HCT116 (cell line): Measurements from ENCODE around the gene GRIK4. TPM values are rescaled to one million over a fixed set of nuclear protein-coding genes. Genes with fewer than 3 reads are reported as not detected.

Experiments
- ATAC-seq: fragments of 200-7000 bp; cut with Tn5 transposase; 2 replicates; pipeline ENCODE4 v1.9.1; 2020; ENCODE audit warnings: mild to moderate bottlenecking, moderate library complexity
- BruUV-seq: library from RNA; stranded (reverse); fragments of 400-500 nt; replicated peaks from 2 replicates; lab custom pipeline; 2021; lab: Mats Ljungman, UMichigan
- CTCF ChIA-PET: fragments of 300-600 bp; sonication (Branson Sonifier 250); formaldehyde crosslinking; loops from one replicate; lab custom pipeline; 2021; ENCODE audit warnings: antibody characterized with exemption; lab: Charles Lee
- POLR2A ChIA-PET: fragments of 300-600, 350-600 bp; sonication (Branson Sonifier 250); formaldehyde crosslinking; loops from one replicate; lab custom pipeline; 2021; ENCODE audit warnings: antibody characterized with exemption; lab: Charles Lee
- RAD21 ChIA-PET, 2 experiments: fragments of 300-600 bp; sonication (Branson Sonifier 250); formaldehyde crosslinking; loops; one replicate each; lab custom pipeline; 2023; ENCODE audit warnings: low total read pairs in 2 of 2; ENCODE audit not compliant: uncharacterized antibody in 2 of 2, unreplicated experiment in 2 of 2, low non-redundant PET in 1 of 2; lab: Charles Lee
- DNase-seq: peaks from one replicate; pipeline ENCODE4 v3.0.0-alpha.2; 2010; ENCODE audit warnings: low read depth, low spot score
- H2AFZ ChIP-seq: fragments of 200-600 bp; shearing (Covaris generic), sonication (generic); 2 replicates; pipeline ENCODE4 v1.6.1; 2017; ENCODE audit warnings: low read depth, mixed run types, mixed read lengths, antibody characterized with exemption, low read length; ENCODE audit not compliant: poor library complexity, severe bottlenecking
- H3K27ac ChIP-seq: 2 replicates; pipeline ENCODE4 v1.5.1; 2012; ENCODE audit warnings: low read depth, low read length
- H3K27me3 ChIP-seq: fragments of 200-600 bp; sonication (generic); 2 replicates; pipeline ENCODE4 v1.6.1; 2016; ENCODE audit warnings: mixed run types, low read length, mixed read lengths; ENCODE audit not compliant: insufficient read depth
- H3K36me3 ChIP-seq, 2 experiments: fragments of 200-500 bp in 1 of 2; fragments of 200-600 bp in 1 of 2; sonication (Bioruptor generic) in 1 of 2; sonication (generic) in 1 of 2; 2 replicates each; pipeline versions ENCODE4 v1.5.1 to v1.6.1; 2014 to 2016; ENCODE audit warnings: low read length in 2 of 2, inconsistent platforms in 1 of 2, mixed read lengths in 1 of 2, mixed run types in 1 of 2; ENCODE audit not compliant: insufficient read depth in 2 of 2, control insufficient read depth in 1 of 2
- H3K4me1 ChIP-seq, 2 experiments: fragments of 200-600 bp in 1 of 2; sonication (generic) in 1 of 2; 2 replicates each; pipeline versions ENCODE4 v1.5.1 to v1.6.1; 2012 to 2017; ENCODE audit warnings: low read length in 2 of 2, inconsistent platforms in 1 of 2, mild to moderate bottlenecking in 1 of 2, mixed read lengths in 1 of 2, mixed run types in 1 of 2, moderate library complexity in 1 of 2; ENCODE audit not compliant: insufficient read depth in 2 of 2, control insufficient read depth in 1 of 2
- H3K4me2 ChIP-seq: fragments of 200-600 bp; sonication (generic); 2 replicates; pipeline ENCODE4 v1.6.1; 2017; ENCODE audit warnings: mixed run types, low read length, mixed read lengths
- H3K4me3 ChIP-seq, 2 experiments: fragments of 200-600 bp in 1 of 2; sonication (generic) in 1 of 2; replicated peaks in 1 of 2; 2 replicates each; pipeline ENCODE4 v1.5.1; 2011 to 2016; ENCODE audit warnings: low read length in 2 of 2, control low read depth in 1 of 2, low read depth in 1 of 2, mild to moderate bottlenecking in 1 of 2, mixed read lengths in 1 of 2, mixed run types in 1 of 2
- H3K79me2 ChIP-seq: fragments of 200-600 bp; sonication (generic); 2 replicates; pipeline ENCODE4 v1.6.1; 2017; ENCODE audit warnings: mild to moderate bottlenecking, mixed run types, low read length, moderate library complexity, mixed read lengths; ENCODE audit not compliant: insufficient read depth
- H3K9ac ChIP-seq: fragments of 200-600 bp; sonication (generic); 2 replicates; pipeline ENCODE4 v1.6.1; 2016; ENCODE audit warnings: low read length, mixed read lengths
- H3K9me2 ChIP-seq: fragments of 200-600 bp; sonication (generic), shearing (Covaris generic); 2 replicates; pipeline ENCODE4 v1.6.1; 2017; ENCODE audit warnings: mixed run types, mild to moderate bottlenecking, moderate library complexity; ENCODE audit not compliant: insufficient read depth
- H3K9me3 ChIP-seq, 2 experiments: fragments of 200-500 bp in 1 of 2; fragments of 200-600 bp in 1 of 2; sonication (Bioruptor generic) in 1 of 2; sonication (generic) in 1 of 2; 2 replicates each; pipeline ENCODE4 v1.6.1; 2014 to 2017; ENCODE audit warnings: low read length in 2 of 2, mixed read lengths in 2 of 2, inconsistent platforms in 1 of 2, low read depth in 1 of 2, mild to moderate bottlenecking in 1 of 2, mixed run types in 1 of 2, moderate library complexity in 1 of 2; ENCODE audit not compliant: control insufficient read depth in 1 of 2, insufficient read depth in 1 of 2
- H4K20me1 ChIP-seq: fragments of 200-600 bp; sonication (generic), shearing (Covaris generic); 2 replicates; pipeline ENCODE4 v1.6.1; 2017; ENCODE audit warnings: mixed run types, mild to moderate bottlenecking, moderate library complexity; ENCODE audit not compliant: insufficient read depth
- CBX3 ChIP-seq: IDR thresholded peaks from 2 replicates; pipeline ENCODE4 v1.6.1; 2012; ENCODE audit warnings: low read depth
- ELF1 ChIP-seq: IDR thresholded peaks from 2 replicates; pipeline ENCODE4 v1.6.1; 2012; ENCODE audit warnings: low read depth, borderline replicate concordance
- EZH2 ChIP-seq: fragments of 200-600 bp; sonication (generic); IDR thresholded peaks from 2 replicates; pipeline ENCODE4 v1.6.1; 2017; ENCODE audit warnings: antibody characterized with exemption, mixed run types
- EZH2phosphoT487 ChIP-seq: fragments of 200-600 bp; IDR thresholded peaks from 2 replicates; pipeline ENCODE4 v1.6.1; 2018; ENCODE audit warnings: antibody characterized with exemption, borderline replicate concordance
- FOSL1 ChIP-seq: IDR thresholded peaks from 2 replicates; pipeline ENCODE4 v1.6.1; 2012; ENCODE audit warnings: low read depth
- JUND ChIP-seq: IDR thresholded peaks from 2 replicates; pipeline ENCODE4 v1.6.1; 2012
- MAX ChIP-seq: IDR thresholded peaks from 2 replicates; pipeline ENCODE4 v1.6.1; 2012
- POLR2A ChIP-seq: IDR thresholded peaks from 2 replicates; pipeline ENCODE4 v1.7.0; 2011; ENCODE audit warnings: borderline replicate concordance; ENCODE audit not compliant: insufficient read depth, insufficient read length; ENCODE audit errors: extremely low read depth
- RAD21 ChIP-seq: IDR thresholded peaks from 2 replicates; pipeline ENCODE4 v1.6.1; 2012; ENCODE audit warnings: low read depth, mild to moderate bottlenecking
- REST ChIP-seq: IDR thresholded peaks from 2 replicates; pipeline ENCODE4 v1.6.1; 2012; ENCODE audit warnings: low read depth
- SIN3A ChIP-seq: IDR thresholded peaks from 2 replicates; pipeline ENCODE4 v1.6.1; 2012; ENCODE audit warnings: low read depth
- TCF7L2 ChIP-seq: IDR thresholded peaks from 2 replicates; pipeline ENCODE4 v1.7.0; 2011; ENCODE audit warnings: borderline replicate concordance, inconsistent platforms; ENCODE audit not compliant: insufficient read depth, insufficient read length; ENCODE audit errors: extremely low read depth
- YY1 ChIP-seq: IDR thresholded peaks from 2 replicates; pipeline ENCODE4 v1.6.1; 2011; ENCODE audit warnings: low read length, low read depth, moderate library complexity, mild to moderate bottlenecking; ENCODE audit not compliant: insufficient replicate concordance; ENCODE audit errors: extremely low read depth
- ZFX ChIP-seq: fragments of 450-650 bp; IDR thresholded peaks from 2 replicates; pipeline ENCODE4 v1.6.1; 2017
- intact Hi-C: fragments of 100-400 bp; cut with micrococcal nuclease; formaldehyde crosslinking; loops from 2 replicates; pipeline ENCODE4 v1.10.0; 2022
- total RNA-seq: library from RNA; stranded (reverse); gene quantifications from one replicate; pipeline ENCODE4 v1.2.1, GENCODE V29; 2021; ENCODE audit not compliant: unreplicated experiment

Gene GRIK4
- total RNA-seq, 1 experiment from 2014 or later = 0.52 TPM

GRCh38 chr11:120549346-120549745, 37.8 kb downstream of the GRIK4 start:
- Histone ChIP-seq H3K4me3 (no peak overlapping the region), H3K4me2 (no peak overlapping the region), H2AFZ (no peak overlapping the region), H3K9ac (no peak overlapping the region), H3K9me3 (no peaks in the 10 kb centered on the region), H4K20me1 (no peaks in the 10 kb centered on the region), H3K4me1 (peaks cover 35 to 38% of the 10 kb centered on the region in 2 experiments), H3K27ac (no peak overlapping the region), H3K27me3 (no peaks in the 10 kb centered on the region), H3K79me2 (no peaks in the 10 kb centered on the region), H3K36me3 (no peaks in the 10 kb centered on the region), H3K9me2 (no peaks in the 10 kb centered on the region)
- CTCF ChIA-PET = no interaction called here
- no peak for ATAC-seq
- DNase-seq = no peak
- intact Hi-C loops = no loop called here
- no TSS peak for BruUV-seq
- no peak for TF ChIP-seq REST
- TF ChIP-seq YY1 = no peak
- no peak for TF ChIP-seq POLR2A
- TF ChIP-seq EZH2phosphoT487 = no peak
- no peak for TF ChIP-seq MAX
- no peak for TF ChIP-seq ELF1
- TF ChIP-seq FOSL1 = no peak
- no peak for TF ChIP-seq CBX3
- no peak for TF ChIP-seq RAD21
- TF ChIP-seq ZFX = no peak
- no peak for TF ChIP-seq TCF7L2
- TF ChIP-seq SIN3A = no peak
- TF ChIP-seq JUND = no peak
- TF ChIP-seq EZH2 = no peak
- POLR2A ChIA-PET = no interaction called here
- RAD21 ChIA-PET = no interaction called here
